Measurements from ENCODE around the gene VWA8. TPM values are rescaled to one million over a fixed set of nuclear protein-coding genes. Genes with fewer than 3 reads are reported as not detected.

VWA8 gene
- total and polyA plus RNA-seq, 2 of the 8 experiments (the other 6 are each of a cell fraction or from before 2014, with no cell fraction given) = 5.9 to 19.6 TPM

DNA sequence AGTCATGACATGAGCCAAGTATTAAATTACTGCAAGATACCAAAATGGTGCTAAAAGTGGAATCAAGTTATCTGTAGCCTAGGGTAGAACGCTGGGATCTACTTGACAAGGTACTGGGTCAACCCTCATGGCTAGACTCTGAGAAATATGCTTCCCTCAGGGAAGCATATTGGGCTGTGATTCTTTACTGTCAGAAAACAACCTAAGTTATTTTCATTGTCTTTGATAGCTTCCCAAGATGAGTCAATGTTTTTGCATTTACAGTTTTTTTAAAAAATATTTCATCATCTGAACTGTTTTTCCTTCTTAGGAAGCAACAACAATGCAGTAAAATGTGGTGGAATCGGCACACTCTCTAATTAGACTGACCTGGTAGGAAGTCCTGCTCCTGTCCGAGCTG lies 285.6 kb downstream of the VWA8 start (continued):
- TF ChIP-seq CHD7 (IDR thresholded peaks at IDR 0.05; ENCODE audit: insufficient replicate concordance, low read length) (no peak), YY1 (IDR thresholded peaks at IDR 0.05; ENCODE audit: low read depth, low read length) (no peak), HDAC6 (IDR thresholded peaks at IDR 0.05; ENCODE audit: low read depth, low read length) (no peak), BACH1 (IDR thresholded peaks at IDR 0.05; ENCODE audit: low read length) (no peak), SRF (IDR thresholded peaks at IDR 0.05; ENCODE audit: low read depth, low read length) (no peak), RFX5 (IDR thresholded peaks at IDR 0.05; ENCODE audit: borderline replicate concordance, low read depth, low read length) (no peak), SIRT6 (IDR thresholded peaks at IDR 0.05; ENCODE audit: low read length) (no peak), SAP30 (IDR thresholded peaks at IDR 0.05; ENCODE audit: insufficient read depth, insufficient replicate concordance, low read length) (no peak), PHF8 (conservative IDR thresholded peaks at IDR 0.05; ENCODE audit: low read depth, low read length) (no peak), SP4 (IDR thresholded peaks at IDR 0.05; ENCODE audit: low read length) (no peak), BRCA1 (IDR thresholded peaks at IDR 0.05; ENCODE audit: low read depth, low read length) (no peak), KDM1A (IDR thresholded peaks at IDR 0.05; ENCODE audit: borderline replicate concordance, low read length) (no peak)
- TF ChIP-seq, protein P1, sequence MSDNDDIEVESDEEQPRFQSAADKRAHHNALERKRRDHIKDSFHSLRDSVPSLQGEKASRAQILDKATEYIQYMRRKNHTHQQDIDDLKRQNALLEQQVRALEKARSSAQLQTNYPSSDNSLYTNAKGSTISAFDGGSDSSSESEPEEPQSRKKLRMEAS (IDR thresholded peaks at IDR 0.05) = no peak
